ENCODE data around the gene FILIP1. TPM values are rescaled to one million over a fixed set of nuclear protein-coding genes. Genes with fewer than 3 reads are reported as not detected.

Gene FILIP1
- total RNA-seq, 1 experiment from 2014 or later = 2.4 TPM

DNA sequence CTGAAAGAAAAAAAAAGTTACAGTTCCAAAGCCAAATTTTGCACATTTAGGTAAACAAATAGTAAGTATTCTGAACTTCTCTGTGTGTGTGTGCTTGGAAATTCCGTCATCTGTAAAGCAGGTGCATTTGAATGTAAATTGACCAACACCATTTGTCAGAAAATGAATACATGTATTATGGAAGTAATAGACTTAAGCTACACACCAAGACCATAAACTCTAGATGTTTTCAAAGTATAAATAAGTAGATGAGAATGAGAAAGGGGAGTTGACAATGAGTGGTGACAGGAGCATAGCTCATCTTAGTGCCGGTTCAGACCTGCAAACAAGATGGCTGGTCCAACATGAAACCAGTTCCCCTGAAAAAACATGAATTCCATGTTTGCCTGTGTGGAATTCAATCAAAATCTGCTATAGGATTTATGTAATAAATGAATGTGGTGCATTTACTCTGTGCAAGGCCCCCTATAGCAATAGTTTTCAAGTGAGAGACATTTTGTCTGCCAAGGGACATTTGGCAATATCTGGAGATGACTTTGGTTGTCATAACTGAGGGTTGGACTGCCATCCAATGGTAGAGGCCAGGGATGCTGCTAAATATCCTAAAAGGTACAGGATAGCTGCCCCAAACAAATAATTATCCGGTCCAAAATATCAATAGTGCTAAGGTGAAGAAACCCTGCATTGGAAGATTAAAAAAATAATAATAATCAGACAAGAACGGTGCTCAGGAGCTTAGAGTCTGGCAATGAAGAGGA lies 11.0 kb upstream of the FILIP1 start:
- H3K9me3 ChIP-seq (replicated peaks) = 0 out of 2 replicates have a peak, but pooled peaks cover 3% of the 10 kb centered on the region
- no peaks in the 10 kb centered on the region for H3K27me3 ChIP-seq (replicated peaks)
- no peak overlapping the region for H3K4me3 ChIP-seq
- no peaks in the 10 kb centered on the region for H3K4me1 ChIP-seq (replicated peaks)
- H3K27ac ChIP-seq = no peak overlapping the region
- no peak for DNase-seq (ENCODE audit: low read depth in 1 of 2, low spot score in 2 of 2)
- no peaks in the 10 kb centered on the region for H3K36me3 ChIP-seq

DNA sequence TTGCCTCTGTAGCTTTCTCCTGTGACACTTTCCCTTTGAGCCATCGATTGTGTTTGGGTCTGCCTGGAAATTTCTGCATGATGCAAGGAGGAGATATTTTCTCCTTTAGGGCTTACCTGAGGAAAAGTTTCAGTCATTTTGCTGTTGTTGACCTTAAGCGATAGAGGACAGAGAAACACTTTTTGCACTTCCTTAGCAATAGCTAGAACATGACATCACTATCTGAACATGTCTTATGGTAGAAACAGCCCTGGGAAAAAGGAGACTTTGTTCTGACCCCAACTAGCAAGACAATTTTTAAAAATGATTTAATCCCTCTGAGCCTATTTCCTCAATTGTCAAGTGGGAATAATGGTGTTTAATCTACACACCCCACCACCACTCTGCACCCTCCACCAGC lies 9.7 kb upstream of the FILIP1 start:
- Histone ChIP-seq H3K4me3 (no peak overlapping the region), H3K4me1 (replicated peaks) (no peaks in the 10 kb centered on the region), H3K9me3 (replicated peaks) (no peaks in the 10 kb centered on the region), H3K36me3 (no peaks in the 10 kb centered on the region), H3K27ac (no peak overlapping the region), H3K27me3 (replicated peaks) (no peaks in the 10 kb centered on the region)
- DNase-seq (ENCODE audit: low read depth in 1 of 2, low spot score in 2 of 2) = no peak

DNA sequence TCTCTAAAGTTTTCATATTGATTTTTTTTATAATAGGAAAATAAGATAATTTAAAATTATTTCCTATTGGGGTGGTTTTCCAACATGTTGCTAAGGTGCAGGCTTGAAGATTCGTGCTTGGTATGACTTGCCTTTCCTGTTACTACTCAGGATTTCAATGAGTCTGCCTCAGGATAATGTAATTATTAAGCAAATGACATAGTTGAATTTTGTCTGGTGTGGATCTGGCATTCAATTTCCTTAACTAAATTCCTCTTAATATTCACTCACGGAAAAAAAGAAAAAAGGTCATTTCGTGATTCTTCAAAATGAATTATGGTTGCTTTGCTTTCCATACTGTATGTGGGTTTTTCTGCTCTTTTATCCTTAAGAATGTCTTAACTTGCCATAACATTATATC lies 9.3 kb upstream of the FILIP1 start:
- H3K27me3 ChIP-seq (replicated peaks) = no peaks in the 10 kb centered on the region
- no peaks in the 10 kb centered on the region for H3K4me1 ChIP-seq (replicated peaks)
- no peak overlapping the region for H3K4me3 ChIP-seq
- DNase-seq (ENCODE audit: low read depth in 1 of 2, low spot score in 2 of 2) = no peak
- no peaks in the 10 kb centered on the region for H3K9me3 ChIP-seq (replicated peaks)
- H3K36me3 ChIP-seq = no peaks in the 10 kb centered on the region
- no peak overlapping the region for H3K27ac ChIP-seq

GRCh38 chr6:75501756-75502155 lies 8.2 kb upstream of the FILIP1 start:
- Histone ChIP-seq H3K9me3 (replicated peaks) (no peaks in the 10 kb centered on the region), H3K36me3 (no peaks in the 10 kb centered on the region), H3K4me1 (replicated peaks) (no peaks in the 10 kb centered on the region), H3K27ac (no peak overlapping the region), H3K4me3 (no peak overlapping the region), H3K27me3 (replicated peaks) (no peaks in the 10 kb centered on the region)
- DNase-seq (ENCODE audit: low read depth in 1 of 2, low spot score in 2 of 2) = no peak

DNA sequence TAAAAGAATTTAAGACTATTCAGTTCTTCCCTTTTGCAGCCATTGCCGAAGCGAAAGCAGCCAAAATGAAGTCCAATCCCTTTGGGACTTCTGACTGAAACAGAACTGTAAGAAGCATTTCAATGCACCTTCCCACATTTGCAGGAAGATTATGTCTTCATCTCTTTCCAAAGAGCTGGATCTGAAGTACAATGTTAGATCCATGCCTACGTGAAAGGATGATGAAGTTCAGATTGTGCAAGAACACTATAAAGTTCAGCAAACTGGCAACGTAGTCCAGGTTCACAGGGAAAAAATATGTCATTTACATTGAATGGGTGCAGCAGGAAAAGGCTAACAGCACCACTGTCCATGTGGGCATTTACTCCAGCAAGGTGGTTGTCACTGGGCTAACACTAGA lies 6.0 kb upstream of the FILIP1 start:
- H3K27me3 ChIP-seq (replicated peaks) = no peaks in the 10 kb centered on the region
- H3K36me3 ChIP-seq = no peaks in the 10 kb centered on the region
- DNase-seq (ENCODE audit: low read depth in 1 of 2, low spot score in 2 of 2) = no peak
- no peaks in the 10 kb centered on the region for H3K9me3 ChIP-seq (replicated peaks)
- H3K4me3 ChIP-seq = no peak overlapping the region
- H3K4me1 ChIP-seq (replicated peaks) = no peaks in the 10 kb centered on the region
- H3K27ac ChIP-seq = no peak overlapping the region

- H3K4me1 ChIP-seq (replicated peaks) = no peaks in the 10 kb centered on the region
- H3K9me3 ChIP-seq (replicated peaks) = no peaks in the 10 kb centered on the region
- DNase-seq (ENCODE audit: low read depth in 1 of 2, low spot score in 2 of 2) = no peak
These were observed 5.3 kb upstream of the FILIP1 start for GRCh38 chr6:75498862-75499261.

GRCh38 chr6:75497994-75498393 lies 4.4 kb upstream of the FILIP1 start:
- no peak for DNase-seq (ENCODE audit: low read depth in 1 of 2, low spot score in 2 of 2)
- H3K27ac ChIP-seq = no peak overlapping the region
- H3K9me3 ChIP-seq (replicated peaks) = no peaks in the 10 kb centered on the region

More at GRCh38 chr6:75498862-75499261, 5.3 kb upstream of the FILIP1 start:
- no peaks in the 10 kb centered on the region for H3K36me3 ChIP-seq
- no peaks in the 10 kb centered on the region for H3K27me3 ChIP-seq (replicated peaks)
- H3K27ac ChIP-seq = no peak overlapping the region
- H3K4me3 ChIP-seq = no peak overlapping the region

GRCh38 chr6:75495011-75495410 lies 1.4 kb upstream of the FILIP1 start:
- no peaks in the 10 kb centered on the region for H3K27me3 ChIP-seq (replicated peaks)
- no peaks in the 10 kb centered on the region for H3K36me3 ChIP-seq
- no peaks in the 10 kb centered on the region for H3K4me1 ChIP-seq (replicated peaks)
- H3K27ac ChIP-seq = no peak overlapping the region
- no peak overlapping the region for H3K4me3 ChIP-seq
- no peak for DNase-seq (ENCODE audit: low read depth in 1 of 2, low spot score in 2 of 2)
- H3K9me3 ChIP-seq (replicated peaks) = no peaks in the 10 kb centered on the region

More at GRCh38 chr6:75497994-75498393, 4.4 kb upstream of the FILIP1 start:
- Histone ChIP-seq H3K4me1 (replicated peaks) (no peaks in the 10 kb centered on the region), H3K27me3 (replicated peaks) (no peaks in the 10 kb centered on the region), H3K36me3 (no peaks in the 10 kb centered on the region), H3K4me3 (no peak overlapping the region)

DNA sequence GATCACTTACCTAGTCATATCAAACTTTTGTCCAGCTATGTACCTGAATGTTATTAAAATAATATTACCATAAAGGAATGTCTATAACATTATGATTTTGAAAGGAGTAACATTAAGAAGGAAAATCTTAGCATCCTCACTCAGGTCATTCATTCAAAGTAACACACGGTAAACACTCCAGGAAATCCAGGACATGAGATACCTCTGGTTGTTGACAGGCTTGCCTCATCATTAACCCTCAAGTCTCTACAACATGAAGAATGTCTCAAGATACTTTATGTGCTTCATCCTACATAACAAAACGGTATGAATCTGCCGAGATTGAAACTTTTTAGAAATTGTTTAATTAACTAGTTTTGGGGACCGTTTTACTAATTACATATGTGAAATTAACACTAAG lies 690 bp upstream of the FILIP1 start:
- H3K9me3 ChIP-seq (replicated peaks) = no peaks in the 10 kb centered on the region
- no peak overlapping the region for H3K4me3 ChIP-seq
- no peaks in the 10 kb centered on the region for H3K36me3 ChIP-seq
- H3K27me3 ChIP-seq (replicated peaks) = no peaks in the 10 kb centered on the region
- no peaks in the 10 kb centered on the region for H3K4me1 ChIP-seq (replicated peaks)
- H3K27ac ChIP-seq = no peak overlapping the region
- no peak for DNase-seq (ENCODE audit: low read depth in 1 of 2, low spot score in 2 of 2)

DNA sequence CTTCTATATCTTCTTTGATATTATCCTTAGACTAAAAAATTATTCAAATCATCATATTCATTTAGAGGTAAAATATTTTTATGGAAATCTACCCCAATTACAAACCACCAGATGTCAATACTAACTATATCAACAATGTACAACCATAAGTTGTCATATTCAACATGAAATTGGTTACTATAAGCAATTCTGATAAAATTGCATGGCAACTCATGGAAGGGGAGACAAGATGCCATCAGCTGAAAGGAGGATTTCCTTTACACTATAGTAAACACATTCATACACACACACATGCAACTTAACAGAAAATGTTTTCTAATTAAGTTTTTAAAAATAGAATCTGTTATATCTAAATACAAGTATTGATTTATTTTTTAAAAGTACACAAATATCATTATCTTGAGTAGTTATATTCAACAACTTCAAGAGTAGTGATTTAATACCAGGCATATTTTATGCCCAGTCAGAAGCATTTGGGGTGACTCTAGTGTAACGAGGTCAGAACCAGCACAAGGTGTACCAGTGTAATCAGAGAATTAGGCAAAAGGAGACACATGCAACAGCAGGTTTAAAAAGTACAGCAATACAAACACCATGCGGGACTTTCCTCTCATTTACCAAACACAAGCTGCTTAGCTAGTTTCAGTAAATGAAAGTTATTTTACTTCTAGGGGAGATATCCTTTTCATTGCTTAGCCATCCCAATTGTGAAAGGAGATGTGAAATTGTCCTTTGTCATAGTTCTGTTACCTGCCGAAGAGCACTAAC lies 1.0 kb downstream of the FILIP1 start:
- Histone ChIP-seq H3K27me3 (replicated peaks) (no peaks in the 10 kb centered on the region), H3K4me3 (no peak overlapping the region)

GRCh38 chr6:75491291-75491690 lies 2.3 kb downstream of the FILIP1 start:
- no peaks in the 10 kb centered on the region for H3K4me1 ChIP-seq (replicated peaks)
- no peak for DNase-seq (ENCODE audit: low read depth in 1 of 2, low spot score in 2 of 2)

More for the DNA sequence above, 1.0 kb downstream of the FILIP1 start:
- Histone ChIP-seq H3K4me1 (replicated peaks) (no peaks in the 10 kb centered on the region), H3K9me3 (replicated peaks) (no peaks in the 10 kb centered on the region), H3K27ac (no peak overlapping the region), H3K36me3 (no peaks in the 10 kb centered on the region)
- no peak for DNase-seq (ENCODE audit: low read depth in 1 of 2, low spot score in 2 of 2)

GRCh38 chr6:75490706-75491105 lies 2.9 kb downstream of the FILIP1 start:
- DNase-seq (ENCODE audit: low read depth in 1 of 2, low spot score in 2 of 2) = no peak
- Histone ChIP-seq H3K4me3 (no peak overlapping the region), H3K27me3 (replicated peaks) (no peaks in the 10 kb centered on the region)

More at GRCh38 chr6:75491291-75491690, 2.3 kb downstream of the FILIP1 start:
- no peak overlapping the region for H3K4me3 ChIP-seq
- H3K9me3 ChIP-seq (replicated peaks) = no peaks in the 10 kb centered on the region
- no peaks in the 10 kb centered on the region for H3K36me3 ChIP-seq
- H3K27ac ChIP-seq = no peak overlapping the region
- H3K27me3 ChIP-seq (replicated peaks) = no peaks in the 10 kb centered on the region

GRCh38 chr6:75489025-75489424 lies 4.6 kb downstream of the FILIP1 start:
- Histone ChIP-seq H3K4me1 (replicated peaks) (no peaks in the 10 kb centered on the region), H3K36me3 (no peaks in the 10 kb centered on the region), H3K27ac (no peak overlapping the region), H3K9me3 (replicated peaks) (no peaks in the 10 kb centered on the region), H3K4me3 (no peak overlapping the region), H3K27me3 (replicated peaks) (no peaks in the 10 kb centered on the region)
- DNase-seq (ENCODE audit: low read depth in 1 of 2, low spot score in 2 of 2) = no peak

More at GRCh38 chr6:75490706-75491105, 2.9 kb downstream of the FILIP1 start:
- no peaks in the 10 kb centered on the region for H3K4me1 ChIP-seq (replicated peaks)
- H3K27ac ChIP-seq = no peak overlapping the region
- no peaks in the 10 kb centered on the region for H3K9me3 ChIP-seq (replicated peaks)
- H3K36me3 ChIP-seq = no peaks in the 10 kb centered on the region

GRCh38 chr6:75488033-75488432 lies 5.6 kb downstream of the FILIP1 start:
- Histone ChIP-seq H3K9me3 (replicated peaks) (no peaks in the 10 kb centered on the region), H3K4me3 (no peak overlapping the region)
- no peak for DNase-seq (ENCODE audit: low read depth in 1 of 2, low spot score in 2 of 2)

More at GRCh38 chr6:75488033-75488432, 5.6 kb downstream of the FILIP1 start:
- Histone ChIP-seq H3K27ac (no peak overlapping the region), H3K4me1 (replicated peaks) (no peaks in the 10 kb centered on the region), H3K36me3 (no peaks in the 10 kb centered on the region), H3K27me3 (replicated peaks) (no peaks in the 10 kb centered on the region)

Data from SJSA1 (cell line).